Ectodermal cell (in vitro differentiated cells): Measurements from ENCODE around the gene KIF19.
A peak's percentile ranks its signal among the peaks of the same experiment; 100 is the strongest.

Source experiments
- H3K27ac ChIP-seq: 2 replicates; pipeline ENCODE4 v1.7.0; 2013; ENCODE audit warnings: mild to moderate bottlenecking, low read depth, low read length; ENCODE audit not compliant: insufficient read depth, poor library complexity, severe bottlenecking
- H3K27me3 ChIP-seq: 2 replicates; pipeline ENCODE4 v1.7.0; 2013; ENCODE audit warnings: mild to moderate bottlenecking, low read length; ENCODE audit not compliant: insufficient read depth, control insufficient read depth, poor library complexity, severe bottlenecking
- H3K36me3 ChIP-seq: one replicate; pipeline ENCODE4 v1.7.0; 2013; ENCODE audit warnings: low read length; ENCODE audit not compliant: control insufficient read depth, insufficient read depth
- H3K4me1 ChIP-seq: one replicate; pipeline ENCODE4 v1.7.0; 2013; ENCODE audit warnings: low read length; ENCODE audit not compliant: control insufficient read depth, insufficient read depth
- H3K4me3 ChIP-seq: 2 replicates; pipeline ENCODE4 v1.7.0; 2013; ENCODE audit warnings: low read depth, low read length, control low read depth; ENCODE audit not compliant: insufficient read depth
- H3K9me3 ChIP-seq: 2 replicates; pipeline ENCODE4 v1.7.0; 2013; ENCODE audit warnings: mild to moderate bottlenecking, low read length, moderate library complexity; ENCODE audit not compliant: control insufficient read depth
- WGBS, 2 experiments: methylation state at CpG; one replicate each; pipeline ENCODE4 v1.1.7; 2013; ENCODE audit warnings: missing lambda C conversion rate in 2 of 2; 5-methylcytosine and 5-hydroxymethylcytosine counted together

Gene KIF19

GRCh38 chr17:74351552-74352210 is 25.7 kb downstream of the KIF19 start:
- Histone ChIP-seq H3K27me3 (peaks cover 67% of the 10 kb centered on the region), H3K36me3 (no peaks in the 10 kb centered on the region), H3K4me3 (no peak overlapping the region), H3K9me3 (no peaks in the 10 kb centered on the region), H3K27ac (no peak overlapping the region), H3K4me1 (no peaks in the 10 kb centered on the region)
- 6 to 7% methylated on average over 55 of the region's 55 CpGs for WGBS, 2 experiments

- Histone ChIP-seq H3K9me3 (no peaks in the 10 kb centered on the region), H3K4me1 (peaks cover 6% of the 10 kb centered on the region), H3K27ac (no peak overlapping the region), H3K4me3 (no peak overlapping the region), H3K27me3 (peaks cover 86% of the 10 kb centered on the region), H3K36me3 (no peaks in the 10 kb centered on the region)
- 88 to 92% methylated on average over 10 of the region's 10 CpGs for WGBS, 2 experiments
Measured at GRCh38 chr17:74353446-74354060, 27.5 kb downstream of the KIF19 start.

GRCh38 chr17:74354123-74354522 is 28.1 kb downstream of the KIF19 start:
- Histone ChIP-seq H3K36me3 (no peaks in the 10 kb centered on the region), H3K4me1 (peaks cover 6% of the 10 kb centered on the region), H3K27ac (no peak overlapping the region), H3K9me3 (no peaks in the 10 kb centered on the region), H3K27me3 (peaks cover 88% of the 10 kb centered on the region), H3K4me3 (no peak overlapping the region)
- 12 to 13% methylated on average over 29 of the region's 29 CpGs for WGBS, 2 experiments

- H3K27me3 ChIP-seq = peaks cover 88% of the 10 kb centered on the region
- 87 to 88% methylated on average over 10 of the region's 10 CpGs for WGBS, 2 experiments
- H3K4me1 ChIP-seq = peaks cover 7% of the 10 kb centered on the region
- no peaks in the 10 kb centered on the region for H3K36me3 ChIP-seq
- H3K27ac ChIP-seq = no peak overlapping the region
- no peak overlapping the region for H3K4me3 ChIP-seq
- H3K9me3 ChIP-seq = no peaks in the 10 kb centered on the region
Measured at GRCh38 chr17:74354561-74354960, 28.5 kb downstream of the KIF19 start.

GRCh38 chr17:74355065-74355464 is 29.0 kb downstream of the KIF19 start:
- H3K4me3 ChIP-seq = no peak overlapping the region
- H3K27ac ChIP-seq = no peak overlapping the region
- H3K4me1 ChIP-seq = peaks cover 12% of the 10 kb centered on the region
- peaks cover 86% of the 10 kb centered on the region for H3K27me3 ChIP-seq
- 81 to 83% methylated on average over 8 of the region's 8 CpGs for WGBS, 2 experiments
- H3K9me3 ChIP-seq = no peaks in the 10 kb centered on the region
- H3K36me3 ChIP-seq = no peaks in the 10 kb centered on the region

GRCh38 chr17:74356646-74357465 is 30.8 kb downstream of the KIF19 start:
- Histone ChIP-seq H3K4me3 (peak overlapping the region; percentile 18), H3K36me3 (no peaks in the 10 kb centered on the region), H3K27me3 (peaks cover 69% of the 10 kb centered on the region), H3K27ac (no peak overlapping the region), H3K9me3 (no peaks in the 10 kb centered on the region), H3K4me1 (peaks cover 25% of the 10 kb centered on the region)
- WGBS, 2 experiments = 8% methylated on average over 105 of the region's 105 CpGs

GRCh38 chr17:74357466-74357809 is 31.4 kb downstream of the KIF19 start:
- Histone ChIP-seq H3K36me3 (no peaks in the 10 kb centered on the region), H3K27ac (no peak overlapping the region), H3K4me1 (peaks cover 28% of the 10 kb centered on the region), H3K27me3 (peaks cover 63% of the 10 kb centered on the region), H3K4me3 (peak overlapping the region; percentile 18), H3K9me3 (no peaks in the 10 kb centered on the region)
- WGBS, 2 experiments = 43 to 45% methylated on average over 32 of the region's 32 CpGs

- Histone ChIP-seq H3K4me3 (no peak overlapping the region), H3K27ac (no peak overlapping the region), H3K9me3 (no peaks in the 10 kb centered on the region), H3K27me3 (peaks cover 51% of the 10 kb centered on the region), H3K4me1 (peaks cover 37% of the 10 kb centered on the region), H3K36me3 (no peaks in the 10 kb centered on the region)
- WGBS, 2 experiments = 87 to 90% methylated on average over 9 of the region's 9 CpGs
Measured at GRCh38 chr17:74358697-74359096, 32.7 kb downstream of the KIF19 start.

GRCh38 chr17:74359916-74360315 is 33.9 kb downstream of the KIF19 start:
- no peak overlapping the region for H3K27ac ChIP-seq
- peaks cover 39% of the 10 kb centered on the region for H3K27me3 ChIP-seq
- H3K9me3 ChIP-seq = no peaks in the 10 kb centered on the region
- peaks cover 37% of the 10 kb centered on the region for H3K4me1 ChIP-seq
- WGBS, 2 experiments = 97% methylated on average over 22 of the region's 22 CpGs
- H3K4me3 ChIP-seq = no peak overlapping the region
- H3K36me3 ChIP-seq = no peaks in the 10 kb centered on the region

- Histone ChIP-seq H3K4me3 (peak overlapping the region; percentile 36), H3K27me3 (peaks cover 29% of the 10 kb centered on the region), H3K36me3 (no peaks in the 10 kb centered on the region), H3K4me1 (peaks cover 37% of the 10 kb centered on the region), H3K27ac (peak overlapping the region; percentile 88), H3K9me3 (no peaks in the 10 kb centered on the region)
- WGBS, 2 experiments = 63 to 64% methylated on average over 7 of the region's 7 CpGs
Measured at GRCh38 chr17:74360899-74361229, 34.8 kb downstream of the KIF19 start.
